KOPT-K1 (cell line): ENCODE results near the gene ZEB1.
"Not testable (repeated sequence)": the region's sequence is repeated elsewhere in the genome, so short reads cannot be mapped to it uniquely, and the experiment has no call there.

Experiments used
- H3K27ac ChIP-seq: fragments of 200-600 bp; sonication (generic); 2 replicates; pipeline ENCODE4 v1.5.1; 2016; ENCODE audit warnings: antibody characterized with exemption, mild to moderate bottlenecking, low read depth, low read length; ENCODE audit not compliant: poor library complexity, severe bottlenecking
- H3K36me3 ChIP-seq: fragments of 200-600 bp; sonication (generic); 2 replicates; pipeline ENCODE4 v1.5.1; 2017; ENCODE audit warnings: antibody characterized with exemption, mild to moderate bottlenecking, low read length, moderate library complexity; ENCODE audit not compliant: insufficient read depth
- H3K9me3 ChIP-seq: fragments of 200-600 bp; sonication (generic); 2 replicates; pipeline ENCODE4 v1.5.1; 2017; ENCODE audit warnings: antibody characterized with exemption, low read length, mild to moderate bottlenecking; ENCODE audit not compliant: insufficient read depth, poor library complexity, severe bottlenecking

Gene ZEB1

DNA sequence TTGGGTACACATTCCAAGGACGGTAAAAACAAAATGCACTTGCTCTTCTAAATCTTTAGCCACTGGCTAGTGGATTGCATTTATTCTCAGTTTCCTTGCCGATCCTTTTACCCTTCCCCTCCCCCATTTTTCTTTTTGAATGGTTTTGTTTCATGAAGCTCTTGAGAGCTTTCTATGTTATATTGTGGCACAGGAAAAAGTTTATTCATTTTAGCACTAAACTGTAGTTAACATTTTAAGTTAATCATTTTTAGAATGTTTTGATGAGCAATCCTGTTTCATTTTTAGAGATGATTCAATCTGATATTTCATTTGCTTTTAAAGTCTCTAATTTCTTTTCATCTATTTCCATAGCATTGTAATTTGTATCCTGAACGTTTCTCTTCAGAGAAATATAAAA lies 24.0 kb downstream of the ZEB1 start:
- no peak overlapping the region for H3K27ac ChIP-seq

DNA sequence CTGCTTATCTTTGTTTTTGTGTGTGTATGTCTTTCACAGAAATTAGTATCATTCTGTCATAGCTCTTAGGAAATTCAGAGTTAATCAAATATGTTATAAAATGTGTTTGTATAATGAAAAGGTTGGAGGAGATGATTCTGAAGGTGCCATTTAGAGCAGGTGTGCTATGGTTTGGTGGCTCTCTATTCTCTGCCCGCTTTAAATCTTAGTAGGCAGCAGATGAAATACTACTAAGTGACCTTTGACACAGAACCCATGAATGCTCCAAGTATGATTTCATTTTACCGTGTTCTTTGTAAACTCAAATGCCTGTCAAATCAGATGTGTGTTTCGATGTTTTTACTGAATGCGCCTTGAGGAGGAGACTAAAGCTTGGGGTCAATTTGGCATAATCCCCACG lies 24.5 kb downstream of the ZEB1 start:
- no peaks in the 10 kb centered on the region for H3K36me3 ChIP-seq
- no peaks in the 10 kb centered on the region for H3K9me3 ChIP-seq

More for the DNA sequence above, 24.0 kb downstream of the ZEB1 start:
- Histone ChIP-seq H3K9me3 (no peaks in the 10 kb centered on the region), H3K36me3 (no peaks in the 10 kb centered on the region; the same call in 1 of the 2 replicates)

GRCh38 chr10:31345886-31346285 lies 26.9 kb downstream of the ZEB1 start:
- Histone ChIP-seq H3K9me3 (no peaks in the 10 kb centered on the region), H3K36me3 (no peaks in the 10 kb centered on the region), H3K27ac (no peak overlapping the region)

More for the DNA sequence above, 24.5 kb downstream of the ZEB1 start:
- H3K27ac ChIP-seq = no peak overlapping the region

DNA sequence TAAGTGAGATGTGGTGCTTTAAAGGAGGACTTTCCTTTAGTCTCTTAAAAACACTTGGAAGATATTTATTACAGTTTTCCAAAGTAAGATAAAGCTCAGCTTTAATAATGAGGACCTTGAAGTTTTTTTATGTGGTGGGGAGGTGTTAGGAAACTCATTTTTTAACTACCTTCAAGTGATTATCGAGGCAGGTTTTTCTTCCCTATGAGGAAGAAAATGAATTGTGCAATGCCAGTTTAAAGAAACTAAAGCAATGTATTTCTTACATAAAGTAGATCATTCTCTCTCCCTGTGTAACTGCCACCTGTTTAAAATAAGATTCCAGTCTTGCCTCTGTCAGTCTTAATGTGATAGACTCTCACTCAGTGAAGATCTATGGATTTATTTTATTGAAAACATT lies 27.9 kb downstream of the ZEB1 start:
- H3K36me3 ChIP-seq = no peaks in the 10 kb centered on the region
- H3K27ac ChIP-seq = no peak overlapping the region

DNA sequence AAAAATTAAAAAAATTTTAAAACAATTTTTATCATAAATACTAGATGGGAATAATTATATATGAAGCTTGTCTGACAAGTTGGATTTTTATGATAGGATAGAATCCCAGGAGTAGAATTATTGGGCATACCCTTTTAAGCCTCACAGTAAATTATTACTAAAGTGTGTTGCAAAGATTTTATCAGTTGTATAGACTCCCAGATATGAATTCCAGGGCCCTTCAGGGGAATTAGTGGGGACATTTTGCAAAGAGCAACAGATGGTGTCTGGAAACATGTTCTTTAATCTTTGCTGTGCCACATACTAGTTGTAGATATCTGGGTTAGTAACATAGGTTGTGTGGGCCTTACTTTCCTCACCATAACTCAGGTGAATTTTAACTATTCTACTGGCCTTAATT lies 28.7 kb downstream of the ZEB1 start:
- H3K27ac ChIP-seq = no peak overlapping the region
- H3K36me3 ChIP-seq = no peaks in the 10 kb centered on the region
- no peaks in the 10 kb centered on the region for H3K9me3 ChIP-seq

More for the DNA sequence above, 27.9 kb downstream of the ZEB1 start:
- no peaks in the 10 kb centered on the region for H3K9me3 ChIP-seq

DNA sequence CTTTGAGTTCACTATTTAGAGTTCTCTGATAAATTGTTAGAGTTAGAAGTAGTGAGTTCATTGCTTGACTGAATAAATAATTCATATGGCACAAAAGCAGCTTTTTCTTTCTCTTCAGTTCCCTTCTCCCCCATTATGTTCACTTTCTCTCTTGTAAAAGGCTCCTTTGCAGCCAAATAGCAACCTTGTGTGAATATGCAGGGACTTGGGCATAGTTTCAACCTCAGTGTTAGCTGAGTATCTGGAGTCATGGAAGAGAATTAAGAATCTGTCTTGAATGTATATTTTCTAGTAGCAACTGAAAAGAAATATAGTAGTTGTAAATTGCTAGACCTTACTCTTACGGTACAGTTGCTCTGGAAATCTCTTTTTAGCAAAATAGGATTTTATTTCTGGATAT lies 31.9 kb downstream of the ZEB1 start:
- Histone ChIP-seq H3K36me3 (no peaks in the 10 kb centered on the region), H3K27ac (no peak overlapping the region), H3K9me3 (peaks cover 7% of the 10 kb centered on the region)

DNA sequence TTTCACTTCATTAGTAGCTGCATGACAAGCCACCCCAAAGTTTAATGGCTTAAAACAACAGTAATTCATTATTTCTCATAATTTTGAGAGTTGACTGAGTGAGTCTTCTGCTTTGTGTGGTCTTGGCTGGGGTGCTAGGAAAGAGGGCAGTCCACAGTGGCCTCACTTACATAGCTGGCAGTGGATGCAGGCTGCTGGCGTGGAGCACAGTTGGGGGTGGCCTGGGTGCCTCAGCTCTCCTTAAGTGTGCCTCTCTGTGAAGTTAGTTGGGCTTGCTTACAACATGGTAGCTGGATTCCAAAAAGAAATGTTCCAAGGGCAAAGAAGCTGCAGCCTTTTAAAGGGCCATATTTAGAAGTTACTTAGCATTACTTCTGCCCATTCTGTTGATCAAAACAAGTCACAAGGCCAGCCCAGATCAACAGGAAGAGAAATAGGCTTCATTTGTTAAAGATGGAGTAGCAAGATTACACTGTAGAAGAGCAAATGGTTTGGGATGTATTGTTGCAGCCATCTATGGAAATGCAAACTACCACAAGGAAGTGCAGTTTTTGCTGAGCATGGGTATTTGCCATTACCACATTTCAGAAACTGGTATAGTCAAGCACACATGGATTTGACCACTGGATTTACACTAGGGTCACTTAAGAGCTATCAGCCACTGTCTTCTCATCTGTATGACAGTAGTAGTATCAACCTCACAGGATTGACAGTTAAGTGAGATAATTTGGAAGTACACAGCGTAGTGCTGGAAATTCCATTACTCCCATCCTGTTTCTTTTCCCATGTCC lies 33.6 kb downstream of the ZEB1 start:
- H3K36me3 ChIP-seq = peaks cover 5% of the 10 kb centered on the region
- H3K9me3 ChIP-seq = peaks cover 15% of the 10 kb centered on the region
- no peak overlapping the region for H3K27ac ChIP-seq

- Histone ChIP-seq H3K9me3 (peaks cover 21% of the 10 kb centered on the region), H3K36me3 (peaks cover 12% of the 10 kb centered on the region), H3K27ac (no peak overlapping the region)
These were observed 34.6 kb downstream of the ZEB1 start for GRCh38 chr10:31353574-31353973.

GRCh38 chr10:31358688-31359330 lies 39.8 kb downstream of the ZEB1 start:
- peaks cover 46% of the 10 kb centered on the region for H3K36me3 ChIP-seq
- peaks cover 64% of the 10 kb centered on the region for H3K9me3 ChIP-seq
- no peak overlapping the region for H3K27ac ChIP-seq

DNA sequence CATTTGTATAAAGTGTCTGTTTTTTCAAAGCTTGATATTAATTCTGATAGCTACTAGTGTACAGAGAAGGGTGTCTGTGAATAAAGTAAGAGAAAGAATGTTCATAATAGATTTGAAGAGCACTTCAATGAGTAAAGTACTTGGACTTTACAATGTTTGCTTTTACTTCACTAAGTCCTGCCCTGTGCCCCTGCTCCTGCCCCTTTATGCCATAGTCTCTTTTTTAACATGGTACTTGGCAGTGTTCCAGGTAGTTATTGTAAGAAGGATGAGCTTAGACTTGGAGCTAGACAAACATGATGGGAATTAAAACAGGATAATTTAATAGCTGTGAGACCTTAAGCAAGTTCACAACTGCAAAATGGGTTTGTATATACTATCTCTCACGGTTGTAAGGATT lies 41.0 kb downstream of the ZEB1 start:
- Histone ChIP-seq H3K27ac (no peak overlapping the region), H3K36me3 (peaks cover 51% of the 10 kb centered on the region), H3K9me3 (peaks cover 64% of the 10 kb centered on the region)

- not testable (repeated sequence) for H3K27ac ChIP-seq
- Histone ChIP-seq H3K36me3 (peaks cover 51% of the 10 kb centered on the region), H3K9me3 (peaks cover 54% of the 10 kb centered on the region)
These were observed 42.5 kb downstream of the ZEB1 start for GRCh38 chr10:31361475-31361874.

- no peak overlapping the region for H3K27ac ChIP-seq
- peaks cover 51% of the 10 kb centered on the region for H3K36me3 ChIP-seq
- H3K9me3 ChIP-seq = peaks cover 51% of the 10 kb centered on the region
These were observed 43.1 kb downstream of the ZEB1 start for GRCh38 chr10:31362023-31362641.

DNA sequence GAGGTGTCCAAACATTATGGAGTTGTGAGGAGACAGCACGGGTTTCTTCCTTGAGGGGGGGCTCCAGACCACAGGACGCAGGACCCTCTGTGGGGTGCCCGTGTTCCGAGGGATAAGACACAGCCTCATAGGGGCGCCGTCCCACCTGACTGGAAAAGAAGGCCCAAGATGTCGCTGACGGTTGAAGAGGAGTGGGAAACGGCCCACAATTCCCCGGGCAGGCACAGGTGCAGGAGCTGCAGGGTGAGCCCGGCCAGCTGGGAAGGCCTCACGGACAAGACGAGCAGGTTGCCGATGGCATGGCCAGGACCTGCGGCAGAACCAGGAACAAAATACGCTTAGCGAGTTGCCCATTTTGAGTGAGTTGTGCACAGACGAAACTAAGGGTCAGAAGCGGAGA lies 44.7 kb downstream of the ZEB1 start:
- not testable (repeated sequence) for H3K27ac ChIP-seq
- peaks cover 41% of the 10 kb centered on the region for H3K9me3 ChIP-seq
- peaks cover 40% of the 10 kb centered on the region for H3K36me3 ChIP-seq

GRCh38 chr10:31364238-31364637 lies 45.2 kb downstream of the ZEB1 start:
- H3K9me3 ChIP-seq = peaks cover 36% of the 10 kb centered on the region
- H3K36me3 ChIP-seq = peaks cover 40% of the 10 kb centered on the region
- H3K27ac ChIP-seq = not testable (repeated sequence)

DNA sequence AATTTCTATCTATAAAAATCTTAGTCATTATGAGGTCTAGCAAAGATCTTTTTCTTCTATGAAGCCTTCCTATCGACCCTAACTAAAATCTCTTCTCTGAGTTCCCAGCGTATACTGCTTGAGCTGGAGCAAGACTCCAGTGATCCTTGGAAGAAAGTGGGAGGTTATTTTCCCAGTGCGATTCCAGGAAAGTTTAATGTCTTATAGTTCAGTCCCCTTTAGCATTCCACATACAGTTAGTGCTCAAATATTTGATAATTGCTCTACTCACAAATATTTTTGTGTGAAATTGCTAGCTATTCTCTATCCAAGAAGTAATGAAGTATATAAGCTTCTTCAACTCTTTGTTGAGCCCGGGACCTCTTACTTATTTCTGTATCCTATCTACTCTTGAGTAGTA lies 47.7 kb downstream of the ZEB1 start:
- H3K27ac ChIP-seq = no peak overlapping the region

More for the DNA sequence above, 47.7 kb downstream of the ZEB1 start:
- H3K36me3 ChIP-seq = peaks cover 25% of the 10 kb centered on the region
- H3K9me3 ChIP-seq = peaks cover 12% of the 10 kb centered on the region
